Fibroblast of skin of abdomen (primary cell): ENCODE measurements around the gene CCDC69.

Experiments
- DNase-seq: peaks from one replicate; pipeline ENCODE4 v3.0.0-alpha.2; 2013

Gene CCDC69

GRCh38 chr5:151140686-151141459, 83.0 kb downstream of the CCDC69 start:
- no peak for DNase-seq

GRCh38 chr5:151139646-151140045, 84.2 kb downstream of the CCDC69 start:
- no peak for DNase-seq

- no peak for DNase-seq
Observed at GRCh38 chr5:151139015-151139414, 84.9 kb downstream of the CCDC69 start.

GRCh38 chr5:151138114-151138513, 85.8 kb downstream of the CCDC69 start:
- DNase-seq, result no peak

- no peak for DNase-seq
Observed at GRCh38 chr5:151137067-151137825, 86.6 kb downstream of the CCDC69 start.

- no peak for DNase-seq
Observed at GRCh38 chr5:151134228-151134627, 89.7 kb downstream of the CCDC69 start.

GRCh38 chr5:151132963-151133362, 90.9 kb downstream of the CCDC69 start:
- DNase-seq, result no peak
